Adrenal gland (tissue), 5 donors: Measurements from ENCODE around the gene HABP4.

Source experiments
- POLR2A ChIP-seq, 2 donors: fragments of 450-650 bp; IDR thresholded peaks; one replicate each; pipeline ENCODE4 v1.6.1; 2017; ENCODE audit warnings: antibody characterized with exemption in 2 of 2, mild to moderate bottlenecking in 2 of 2, moderate library complexity in 1 of 2
- TF ChIP-seq, protein P1 (sequence below), 6 experiments: fragments of 450-650 bp in 4 of 6; fragments of 200-600 bp in 2 of 6; sonication (generic) in 1 of 6; IDR thresholded peaks; 1 replicate in 5 of 6; 2 replicates in 1 of 6; pipeline versions ENCODE4 v1.5.1 to v1.8.0; 2016 to 2021; ENCODE audit warnings: antibody characterized with exemption in 6 of 6, mild to moderate bottlenecking in 2 of 6, moderate library complexity in 1 of 6
- donor health status: DM: no; HTN: no; CAD: no.

DNA sequence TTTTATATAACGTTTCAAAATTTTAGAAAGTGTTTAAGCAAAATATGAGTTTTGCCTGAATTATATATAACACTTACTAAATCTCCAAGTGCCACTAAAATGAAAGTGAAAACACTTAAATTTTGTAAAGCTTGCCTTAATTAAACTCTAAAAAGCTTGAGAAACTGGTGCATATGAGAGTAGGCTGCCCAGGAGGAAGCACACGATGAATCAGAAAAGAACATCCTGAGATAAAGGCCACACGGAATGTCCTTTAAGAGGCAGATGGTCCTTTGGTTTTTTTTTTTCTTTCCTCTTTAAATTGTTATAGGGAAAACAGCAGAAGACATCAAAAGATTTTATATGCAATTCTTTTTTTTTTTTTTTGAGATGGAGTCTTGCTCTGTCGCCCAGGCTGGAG lies 60.3 kb downstream of the HABP4 start:
- TF ChIP-seq, protein P1, sequence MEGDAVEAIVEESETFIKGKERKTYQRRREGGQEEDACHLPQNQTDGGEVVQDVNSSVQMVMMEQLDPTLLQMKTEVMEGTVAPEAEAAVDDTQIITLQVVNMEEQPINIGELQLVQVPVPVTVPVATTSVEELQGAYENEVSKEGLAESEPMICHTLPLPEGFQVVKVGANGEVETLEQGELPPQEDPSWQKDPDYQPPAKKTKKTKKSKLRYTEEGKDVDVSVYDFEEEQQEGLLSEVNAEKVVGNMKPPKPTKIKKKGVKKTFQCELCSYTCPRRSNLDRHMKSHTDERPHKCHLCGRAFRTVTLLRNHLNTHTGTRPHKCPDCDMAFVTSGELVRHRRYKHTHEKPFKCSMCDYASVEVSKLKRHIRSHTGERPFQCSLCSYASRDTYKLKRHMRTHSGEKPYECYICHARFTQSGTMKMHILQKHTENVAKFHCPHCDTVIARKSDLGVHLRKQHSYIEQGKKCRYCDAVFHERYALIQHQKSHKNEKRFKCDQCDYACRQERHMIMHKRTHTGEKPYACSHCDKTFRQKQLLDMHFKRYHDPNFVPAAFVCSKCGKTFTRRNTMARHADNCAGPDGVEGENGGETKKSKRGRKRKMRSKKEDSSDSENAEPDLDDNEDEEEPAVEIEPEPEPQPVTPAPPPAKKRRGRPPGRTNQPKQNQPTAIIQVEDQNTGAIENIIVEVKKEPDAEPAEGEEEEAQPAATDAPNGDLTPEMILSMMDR (IDR thresholded peaks at IDR 0.05) = no peak
- no peak for TF ChIP-seq POLR2A (IDR thresholded peaks at IDR 0.05)
